OCI-LY1 (cell line): ENCODE results near the gene TMEFF2.

Experiments
- H2AFZ ChIP-seq: fragments of 200-600 bp; sonication (generic), shearing (Covaris generic); 2 replicates; pipeline ENCODE4 v1.6.0; 2014; ENCODE audit warnings: antibody characterized with exemption, mild to moderate bottlenecking, low read length
- H3F3A ChIP-seq: fragments of 200-600 bp; sonication (generic), shearing (Covaris generic); 2 replicates; pipeline ENCODE4 v1.6.0; 2014; ENCODE audit warnings: mild to moderate bottlenecking, antibody characterized with exemption, low read length, moderate library complexity; ENCODE audit not compliant: insufficient read depth
- H3K27ac ChIP-seq: fragments of 200-600 bp; sonication (generic); 2 replicates; pipeline ENCODE4 v1.5.1; 2014; ENCODE audit warnings: low read length, mixed run types, mild to moderate bottlenecking, low read depth; ENCODE audit not compliant: poor library complexity, severe bottlenecking
- H3K27me3 ChIP-seq: fragments of 200-600 bp; sonication (generic); 2 replicates; pipeline ENCODE4 v1.6.0; 2014; ENCODE audit warnings: antibody characterized with exemption, mild to moderate bottlenecking, low read length, moderate library complexity; ENCODE audit not compliant: insufficient read depth
- H3K36me3 ChIP-seq: fragments of 200-600 bp; sonication (generic); 2 replicates; pipeline ENCODE4 v1.6.1; 2014; ENCODE audit warnings: mild to moderate bottlenecking, antibody characterized with exemption, low read length, moderate library complexity, mixed read lengths; ENCODE audit not compliant: insufficient read depth
- H3K4me1 ChIP-seq: fragments of 200-600 bp; sonication (generic); 2 replicates; pipeline ENCODE4 v1.5.1; 2014; ENCODE audit warnings: mild to moderate bottlenecking, low read length, moderate library complexity; ENCODE audit not compliant: insufficient read depth, severe bottlenecking
- H3K4me2 ChIP-seq: fragments of 200-600 bp; sonication (generic), shearing (Covaris generic); 2 replicates; pipeline ENCODE4 v1.6.1; 2014; ENCODE audit warnings: low read length
- H3K4me3 ChIP-seq: fragments of 200-600 bp; sonication (generic); 2 replicates; pipeline ENCODE4 v1.5.1; 2014; ENCODE audit warnings: low read length, low read depth, mild to moderate bottlenecking, mixed read lengths; ENCODE audit not compliant: poor library complexity, severe bottlenecking
- H3K79me2 ChIP-seq: fragments of 200-600 bp; shearing (Covaris generic); 2 replicates; pipeline ENCODE4 v1.6.1; 2016; ENCODE audit warnings: mixed run types, low read length, mixed read lengths; ENCODE audit not compliant: insufficient read depth
- H3K9ac ChIP-seq: fragments of 200-600 bp; sonication (generic), shearing (Covaris generic); 2 replicates; pipeline ENCODE4 v1.6.1; 2014; ENCODE audit warnings: mild to moderate bottlenecking, low read length, mixed read lengths
- H3K9me2 ChIP-seq: fragments of 200-600 bp; sonication (generic), shearing (Covaris generic); 2 replicates; pipeline ENCODE4 v1.6.1; 2014; ENCODE audit warnings: low read depth, mild to moderate bottlenecking, low read length, mixed read lengths
- H3K9me3 ChIP-seq: fragments of 200-600 bp; shearing (Covaris generic); 2 replicates; pipeline ENCODE4 v1.6.1; 2014; ENCODE audit warnings: low read length, mixed read lengths
- H4K20me1 ChIP-seq: fragments of 200-600 bp; sonication (generic), shearing (Covaris generic); 2 replicates; pipeline ENCODE4 v1.6.0; 2016; ENCODE audit warnings: mild to moderate bottlenecking, low read length; ENCODE audit not compliant: insufficient read depth
- CTCF ChIP-seq: fragments of 200-600 bp; sonication (generic), shearing (Covaris generic); IDR thresholded peaks from 2 replicates; pipeline ENCODE4 v1.5.1; 2017; ENCODE audit warnings: mild to moderate bottlenecking, antibody characterized with exemption, low read length, moderate library complexity, mixed read lengths
- EZH2 ChIP-seq: fragments of 200-600 bp; sonication (generic), shearing (Covaris generic); IDR thresholded peaks from 2 replicates; pipeline ENCODE4 v1.8.0; 2017; ENCODE audit warnings: borderline replicate concordance, mixed run types, mild to moderate bottlenecking, antibody characterized with exemption, low read length, moderate library complexity, mixed read lengths

The TMEFF2 gene

GRCh38 chr2:191933307-191934105 lies 261.2 kb downstream of the TMEFF2 start:
- H2AFZ ChIP-seq: no peak overlapping the region

GRCh38 chr2:191932286-191932685 lies 262.4 kb downstream of the TMEFF2 start:
- Histone ChIP-seq H3K27me3 (no peaks in the 10 kb centered on the region), H3F3A (no peaks in the 10 kb centered on the region), H3K9ac (no peak overlapping the region), H3K4me1 (no peaks in the 10 kb centered on the region), H3K36me3 (no peaks in the 10 kb centered on the region), H3K79me2 (no peaks in the 10 kb centered on the region), H3K4me3 (no peak overlapping the region), H2AFZ (no peak overlapping the region), H3K27ac (no peak overlapping the region), H4K20me1 (no peaks in the 10 kb centered on the region), H3K4me2 (no peak overlapping the region), H3K9me3 (no peaks in the 10 kb centered on the region), H3K9me2 (no peaks in the 10 kb centered on the region)
- TF ChIP-seq EZH2 (no peak), CTCF (no peak)

More at GRCh38 chr2:191933307-191934105, 261.2 kb downstream of the TMEFF2 start:
- Histone ChIP-seq H3K9ac (no peak overlapping the region), H3K4me2 (no peak overlapping the region), H4K20me1 (no peaks in the 10 kb centered on the region), H3K9me3 (no peaks in the 10 kb centered on the region), H3K27me3 (no peaks in the 10 kb centered on the region), H3K4me3 (no peak overlapping the region), H3K4me1 (no peaks in the 10 kb centered on the region), H3K9me2 (no peaks in the 10 kb centered on the region), H3K27ac (no peak overlapping the region), H3K36me3 (no peaks in the 10 kb centered on the region), H3F3A (no peaks in the 10 kb centered on the region), H3K79me2 (no peaks in the 10 kb centered on the region)
- TF ChIP-seq CTCF (no peak), EZH2 (no peak)

GRCh38 chr2:191931329-191931728 lies 263.4 kb downstream of the TMEFF2 start:
- Histone ChIP-seq H3K4me3 (no peak overlapping the region), H3K36me3 (no peaks in the 10 kb centered on the region), H3K79me2 (no peaks in the 10 kb centered on the region), H3K9me2 (no peaks in the 10 kb centered on the region), H3K4me2 (no peak overlapping the region), H3K9ac (no peak overlapping the region), H4K20me1 (no peaks in the 10 kb centered on the region), H3F3A (no peaks in the 10 kb centered on the region), H3K27me3 (no peaks in the 10 kb centered on the region), H2AFZ (no peak overlapping the region), H3K4me1 (no peaks in the 10 kb centered on the region), H3K9me3 (no peaks in the 10 kb centered on the region), H3K27ac (no peak overlapping the region)
- TF ChIP-seq EZH2 (no peak), CTCF (no peak)
